ENCODE data around the gene TAAR1.

- TF ChIP-seq, protein P1, sequence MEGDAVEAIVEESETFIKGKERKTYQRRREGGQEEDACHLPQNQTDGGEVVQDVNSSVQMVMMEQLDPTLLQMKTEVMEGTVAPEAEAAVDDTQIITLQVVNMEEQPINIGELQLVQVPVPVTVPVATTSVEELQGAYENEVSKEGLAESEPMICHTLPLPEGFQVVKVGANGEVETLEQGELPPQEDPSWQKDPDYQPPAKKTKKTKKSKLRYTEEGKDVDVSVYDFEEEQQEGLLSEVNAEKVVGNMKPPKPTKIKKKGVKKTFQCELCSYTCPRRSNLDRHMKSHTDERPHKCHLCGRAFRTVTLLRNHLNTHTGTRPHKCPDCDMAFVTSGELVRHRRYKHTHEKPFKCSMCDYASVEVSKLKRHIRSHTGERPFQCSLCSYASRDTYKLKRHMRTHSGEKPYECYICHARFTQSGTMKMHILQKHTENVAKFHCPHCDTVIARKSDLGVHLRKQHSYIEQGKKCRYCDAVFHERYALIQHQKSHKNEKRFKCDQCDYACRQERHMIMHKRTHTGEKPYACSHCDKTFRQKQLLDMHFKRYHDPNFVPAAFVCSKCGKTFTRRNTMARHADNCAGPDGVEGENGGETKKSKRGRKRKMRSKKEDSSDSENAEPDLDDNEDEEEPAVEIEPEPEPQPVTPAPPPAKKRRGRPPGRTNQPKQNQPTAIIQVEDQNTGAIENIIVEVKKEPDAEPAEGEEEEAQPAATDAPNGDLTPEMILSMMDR (IDR thresholded peaks at IDR 0.05), result no peak
- TF ChIP-seq POLR2A (IDR thresholded peaks at IDR 0.05), result no peak
These were observed 60.5 kb downstream of the TAAR1 start for GRCh38 chr6:132598473-132598872.

All from tibial nerve (tissue), 3 donors.